Fibroblast of lung (primary cell): Measurements from ENCODE around the gene AKAP8. TPM values are rescaled to one million over a fixed set of nuclear protein-coding genes. Genes with fewer than 3 reads are reported as not detected.

ENCODE experiments used
- DNase-seq, 2 donors: peaks; one replicate each; pipeline versions ENCODE4 v3.0.0 to v3.0.0-alpha.2; 2010; ENCODE audit warnings: low read depth in 2 of 2
- H2AFZ ChIP-seq: 2 replicates; pipeline ENCODE4 v1.5.1; 2012; ENCODE audit warnings: low read length, control low read depth, inconsistent platforms
- H3K27ac ChIP-seq: 2 replicates; pipeline ENCODE4 v1.5.1; 2011; ENCODE audit warnings: low read length, control low read depth; ENCODE audit not compliant: insufficient read depth
- H3K27me3 ChIP-seq: 2 replicates; pipeline ENCODE4 v1.5.1; 2011; ENCODE audit warnings: mild to moderate bottlenecking, low read length; ENCODE audit not compliant: control insufficient read depth, insufficient read depth
- H3K36me3 ChIP-seq: 2 replicates; pipeline ENCODE4 v1.5.1; 2011; ENCODE audit warnings: low read length; ENCODE audit not compliant: control insufficient read depth, insufficient read depth
- H3K4me1 ChIP-seq: 2 replicates; pipeline ENCODE4 v1.5.1; 2011; ENCODE audit warnings: low read length; ENCODE audit not compliant: control insufficient read depth, insufficient read depth; ENCODE audit errors: extremely low read depth
- H3K4me2 ChIP-seq: 2 replicates; pipeline ENCODE4 v1.5.1; 2011; ENCODE audit warnings: low read length, control low read depth; ENCODE audit not compliant: insufficient read depth; ENCODE audit errors: extremely low read depth
- H3K4me3 ChIP-seq, 4 experiments: fragments of 200-600 bp in 1 of 4; sonication (generic) in 1 of 4; replicated peaks in 1 of 4; 2 replicates each; pipeline ENCODE4 v1.5.1; 2011 to 2016; ENCODE audit warnings: low read length in 4 of 4, low read depth in 3 of 4, mild to moderate bottlenecking in 3 of 4, control low read depth in 2 of 4, inconsistent platforms in 1 of 4, mixed read lengths in 1 of 4; ENCODE audit not compliant: insufficient read depth in 1 of 4; ENCODE audit errors: control extremely low read depth in 1 of 4
- H3K79me2 ChIP-seq: 2 replicates; pipeline ENCODE4 v1.5.1; 2012; ENCODE audit warnings: mild to moderate bottlenecking, low read length, inconsistent platforms; ENCODE audit not compliant: control insufficient read depth, insufficient read depth
- H3K9ac ChIP-seq: 2 replicates; pipeline ENCODE4 v1.5.1; 2011; ENCODE audit warnings: mild to moderate bottlenecking, low read length, control low read depth; ENCODE audit not compliant: insufficient read depth
- H3K9me3 ChIP-seq: 2 replicates; pipeline ENCODE4 v1.5.1; 2012; ENCODE audit warnings: low read depth, low read length; ENCODE audit not compliant: control insufficient read depth, insufficient read depth
- H4K20me1 ChIP-seq: 2 replicates; pipeline ENCODE4 v1.5.1; 2011; ENCODE audit warnings: low read length; ENCODE audit not compliant: control insufficient read depth, insufficient read depth; ENCODE audit errors: extremely low read depth
- CTCF ChIP-seq, 2 donors: IDR thresholded peaks in 1 of 2; conservative IDR thresholded peaks in 1 of 2; 1 replicate in 1 of 2; 2 replicates in 1 of 2; pipeline ENCODE4 v1.5.1; 2011 to 2012; ENCODE audit warnings: low read length in 2 of 2, control low read depth in 1 of 2, inconsistent platforms in 1 of 2, low read depth in 1 of 2, mild to moderate bottlenecking in 1 of 2
- EZH2 ChIP-seq: IDR thresholded peaks from 2 replicates; pipeline ENCODE4 v1.5.1; 2012; ENCODE audit warnings: low read length, control low read depth, mild to moderate bottlenecking; ENCODE audit errors: missing control alignments
- polyA plus RNA-seq, 2 donors: library from polyadenylated mRNA; depleted of rRNA in 1 of 2; stranded (reverse) in 1 of 2; unstranded in 1 of 2; fragments of >200 nt; gene quantifications; 2 replicates each; pipeline ENCODE4 v1.2.1, GENCODE V29; 2011 to 2012; ENCODE audit warnings: missing spikeins in 1 of 2
- total RNA-seq: library from RNA; depleted of rRNA; stranded (reverse); fragments of >200 nt; gene quantifications from 2 replicates; pipeline ENCODE4 v1.2.1, GENCODE V29; 2014

The AKAP8 gene
- total and polyA plus RNA-seq, 2 donors (not counting 1 experiment from before 2014, with no cell fraction given): 9.9 to 13.0 TPM

GRCh38 chr19:15358918-15359317 lies 20.7 kb downstream of the AKAP8 start:
- no peak overlapping the region for H2AFZ ChIP-seq
- no peak for DNase-seq
- H3K4me2 ChIP-seq: no peak overlapping the region
- no peaks in the 10 kb centered on the region for H3K9me3 ChIP-seq
- H3K4me3 ChIP-seq: no peak overlapping the region
- H3K9ac ChIP-seq: no peak overlapping the region
- H3K27ac ChIP-seq: no peak overlapping the region
- no peak for TF ChIP-seq EZH2
- TF ChIP-seq CTCF (conservative IDR thresholded peaks at IDR 0.05 in 1 of 2, IDR thresholded peaks at IDR 0.05 in 1 of 2; ENCODE audit: low read depth in 1 of 2, low read length in 2 of 2): no peak
- H3K4me1 ChIP-seq: no peaks in the 10 kb centered on the region
- no peaks in the 10 kb centered on the region for H4K20me1 ChIP-seq
- H3K27me3 ChIP-seq: no peaks in the 10 kb centered on the region
- H3K36me3 ChIP-seq: peaks cover 21% of the 10 kb centered on the region
- H3K79me2 ChIP-seq: no peaks in the 10 kb centered on the region

- Histone ChIP-seq H3K4me3 (no peak overlapping the region), H3K27ac (no peak overlapping the region), H3K9me3 (no peaks in the 10 kb centered on the region), H3K27me3 (no peaks in the 10 kb centered on the region), H3K36me3 (peaks cover 23% of the 10 kb centered on the region), H3K4me1 (no peaks in the 10 kb centered on the region), H3K4me2 (no peak overlapping the region), H4K20me1 (no peaks in the 10 kb centered on the region), H3K79me2 (no peaks in the 10 kb centered on the region), H3K9ac (no peak overlapping the region), H2AFZ (no peak overlapping the region)
- no peak for DNase-seq
- TF ChIP-seq EZH2 (no peak), CTCF (conservative IDR thresholded peaks at IDR 0.05 in 1 of 2, IDR thresholded peaks at IDR 0.05 in 1 of 2; ENCODE audit: low read depth in 1 of 2, low read length in 2 of 2) (no peak)
Measured at GRCh38 chr19:15357906-15358305, 21.7 kb downstream of the AKAP8 start.

- H3K4me3 ChIP-seq: no peak overlapping the region
- no peaks in the 10 kb centered on the region for H4K20me1 ChIP-seq
- peak in 1 of 2 donors; percentile 16 for DNase-seq
- no peaks in the 10 kb centered on the region for H3K79me2 ChIP-seq
- H2AFZ ChIP-seq: no peak overlapping the region
- H3K36me3 ChIP-seq: peaks cover 12% of the 10 kb centered on the region
- no peak overlapping the region for H3K4me2 ChIP-seq
- TF ChIP-seq EZH2 (no peak), CTCF (conservative IDR thresholded peaks at IDR 0.05 in 1 of 2, IDR thresholded peaks at IDR 0.05 in 1 of 2; ENCODE audit: low read depth in 1 of 2, low read length in 2 of 2) (no peak)
- no peaks in the 10 kb centered on the region for H3K4me1 ChIP-seq
- H3K9me3 ChIP-seq: no peaks in the 10 kb centered on the region
- no peak overlapping the region for H3K9ac ChIP-seq
- H3K27me3 ChIP-seq: no peaks in the 10 kb centered on the region
- H3K27ac ChIP-seq: no peak overlapping the region
Measured at GRCh38 chr19:15354566-15355296, 24.9 kb downstream of the AKAP8 start.
